Erythroblast (primary cell): Measurements from ENCODE around the gene DCBLD1.

Source experiments
- GATA1 ChIP-seq: IDR thresholded peaks from 2 replicates; pipeline ENCODE4 v1.6.1; 2011; ENCODE audit warnings: low read depth, mild to moderate bottlenecking, control low read depth, low read length, moderate library complexity
- POLR2A ChIP-seq: IDR thresholded peaks from 2 replicates; pipeline ENCODE4 v1.6.1; 2011; ENCODE audit warnings: mild to moderate bottlenecking, low read length

DNA sequence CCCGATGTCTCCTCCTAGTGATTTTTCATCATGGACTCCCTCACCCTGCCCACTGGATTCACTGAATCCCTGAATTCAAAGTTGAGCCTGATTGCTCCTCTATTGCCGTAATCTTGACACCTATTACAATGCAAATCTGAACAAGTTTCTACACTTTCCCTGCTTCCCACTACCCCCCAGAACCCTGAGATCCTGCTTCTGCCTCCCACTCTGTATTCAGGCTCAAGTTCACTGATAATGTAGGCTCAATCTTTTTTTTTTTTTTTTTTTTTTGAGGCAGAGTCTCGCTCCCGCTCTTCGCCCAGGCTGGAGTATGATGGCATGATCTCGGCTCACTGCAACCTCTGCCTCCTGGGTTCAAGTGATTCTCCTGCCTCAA lies 3.6 kb upstream of the DCBLD1 start:
- TF ChIP-seq POLR2A (no peak), GATA1 (no peak)
